Measurements from ENCODE around the gene STK32B.

DNA sequence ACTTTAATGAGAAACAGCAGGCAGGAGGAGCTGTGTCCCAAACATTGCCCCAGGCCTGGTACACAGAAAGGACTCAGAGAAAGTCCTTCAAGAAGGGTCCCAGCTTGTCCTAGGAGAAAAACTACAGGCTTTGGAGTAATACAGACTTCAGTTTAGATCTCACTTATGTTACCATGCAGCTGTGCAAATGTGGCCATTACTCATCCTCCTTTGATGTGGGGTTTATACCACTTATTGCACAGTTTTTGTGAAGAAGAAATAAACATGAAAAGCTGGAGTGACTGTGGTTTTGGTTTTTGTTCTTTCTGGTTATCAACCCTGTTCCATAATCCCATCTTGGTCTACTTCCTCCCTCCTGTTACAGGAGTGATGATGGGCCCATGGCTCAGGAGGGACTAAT is 23.9 kb upstream of the STK32B start:
- TF ChIP-seq CREB1 (IDR thresholded peaks at IDR 0.05; ENCODE audit: low read depth) (no peak), FOXM1 (IDR thresholded peaks at IDR 0.05; ENCODE audit: borderline replicate concordance, low read depth) (no peak), EP300 (IDR thresholded peaks at IDR 0.05; ENCODE audit: borderline replicate concordance) (no peak), TAF1 (IDR thresholded peaks at IDR 0.05; ENCODE audit: low read depth) (no peak), ZBTB7A (IDR thresholded peaks at IDR 0.05; ENCODE audit: low read depth) (no peak)
- TF ChIP-seq, protein P1, sequence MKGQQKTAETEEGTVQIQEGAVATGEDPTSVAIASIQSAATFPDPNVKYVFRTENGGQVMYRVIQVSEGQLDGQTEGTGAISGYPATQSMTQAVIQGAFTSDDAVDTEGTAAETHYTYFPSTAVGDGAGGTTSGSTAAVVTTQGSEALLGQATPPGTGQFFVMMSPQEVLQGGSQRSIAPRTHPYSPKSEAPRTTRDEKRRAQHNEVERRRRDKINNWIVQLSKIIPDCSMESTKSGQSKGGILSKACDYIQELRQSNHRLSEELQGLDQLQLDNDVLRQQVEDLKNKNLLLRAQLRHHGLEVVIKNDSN (IDR thresholded peaks at IDR 0.05): no peak

Measured in Ishikawa (cell line).